Stimulated activated memory B cell treated with anti-CD40 and anti-IgM and Interleukin-4, amounts not matched to agents 10 μg/mL and 1 μg/mL and 100 μg/mL, for 72 hours (primary cell): Measurements from ENCODE around the gene SPOP.
"Not testable (repeated sequence)": the region's sequence is repeated elsewhere in the genome, so short reads cannot be mapped to it uniquely, and the experiment has no call there.

Experiments
- ATAC-seq: fragments of 150-1000 bp; cut with Tn5 transposase; 2 replicates; pipeline ENCODE4 v1.10.0; 2021
- H3K27ac Mint-ChIP-seq: one replicate; pipeline ENCODE4 v1.8.0; 2022; ENCODE audit warnings: mild to moderate bottlenecking, mixed read lengths
- H3K27me3 Mint-ChIP-seq: one replicate; pipeline ENCODE4 v1.8.0; 2022; ENCODE audit warnings: mixed read lengths
- H3K36me3 Mint-ChIP-seq: one replicate; pipeline ENCODE4 v1.8.0; 2022; ENCODE audit warnings: mixed read lengths
- H3K4me1 Mint-ChIP-seq: one replicate; pipeline ENCODE4 v1.8.0; 2022; ENCODE audit warnings: mixed read lengths
- H3K4me3 Mint-ChIP-seq: one replicate; pipeline ENCODE4 v1.8.0; 2022; ENCODE audit warnings: mild to moderate bottlenecking, moderate library complexity, mixed read lengths
- H3K9me3 Mint-ChIP-seq: one replicate; pipeline ENCODE4 v1.8.0; 2022; ENCODE audit warnings: mixed read lengths

The SPOP gene

DNA sequence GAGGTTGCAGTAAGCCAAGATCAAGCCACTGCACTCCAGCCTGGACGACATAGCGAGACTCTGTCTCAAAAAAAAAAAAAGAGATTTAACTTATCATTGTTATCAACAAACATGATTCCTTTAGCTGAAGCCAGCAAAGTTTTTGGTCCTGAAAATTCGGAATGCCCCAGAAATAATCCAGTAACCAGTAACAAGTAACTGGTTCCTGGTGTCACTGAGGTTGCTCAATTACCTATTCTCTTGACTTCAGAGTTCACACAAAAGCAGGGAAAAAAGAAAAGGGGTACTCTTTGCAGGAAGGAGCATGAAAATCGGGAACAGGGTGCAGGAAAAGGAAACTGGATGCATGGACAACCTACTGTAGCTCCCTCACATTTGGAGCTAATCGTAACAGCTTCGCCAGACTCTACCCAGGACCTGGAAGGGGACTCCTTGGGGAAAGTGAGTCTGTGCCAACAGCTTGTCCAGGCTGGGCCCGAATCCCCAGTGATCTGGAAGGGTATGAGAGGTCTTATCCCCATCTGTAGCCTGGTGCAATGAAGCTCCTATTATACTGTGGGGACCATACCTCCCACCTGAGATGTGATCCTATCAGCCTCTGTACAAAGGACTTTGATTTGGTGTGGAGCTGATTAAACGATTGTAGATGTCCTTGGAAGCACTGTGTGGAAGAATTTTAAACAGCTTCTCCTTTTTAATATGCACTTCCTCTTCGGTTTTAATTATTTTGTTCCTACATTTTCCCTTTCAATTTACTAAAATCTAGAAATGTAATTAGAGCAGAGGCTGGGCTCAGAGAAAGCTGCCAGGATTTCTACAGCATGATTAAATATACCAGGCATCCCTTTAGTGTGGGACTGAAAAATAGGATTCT, 3.4 kb upstream of the SPOP start:
- Mint-ChIP-seq H3K27me3 (no peaks in the 10 kb centered on the region), H3K9me3 (no peaks in the 10 kb centered on the region), H3K4me3 (no peak overlapping the region), H3K4me1 (peaks cover 14% of the 10 kb centered on the region), H3K36me3 (no peaks in the 10 kb centered on the region), H3K27ac (no peak overlapping the region)
- ATAC-seq, result no peak

DNA sequence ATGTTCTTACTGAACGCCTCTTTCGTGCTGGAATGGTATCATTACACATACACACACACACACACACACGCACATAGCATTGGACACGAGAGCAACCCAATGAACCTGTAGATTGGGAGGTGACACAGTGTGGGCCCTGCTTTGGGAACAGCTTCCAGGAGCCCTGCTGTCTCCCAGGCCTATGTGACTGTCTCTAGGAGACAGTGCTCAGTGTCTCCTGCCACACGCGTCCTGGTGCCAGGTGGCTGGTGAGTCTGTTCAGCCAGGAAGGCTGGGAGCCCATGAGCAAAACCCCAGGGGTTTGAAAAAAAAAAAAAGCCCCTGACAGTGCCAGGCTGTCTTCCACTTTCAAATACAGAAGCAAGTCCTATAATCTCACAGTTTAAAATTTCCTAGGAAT, 2.4 kb upstream of the SPOP start:
- peaks cover 24% of the 10 kb centered on the region for H3K4me1 Mint-ChIP-seq
- H3K27ac Mint-ChIP-seq, result no peak overlapping the region
- no peak for ATAC-seq
- no peaks in the 10 kb centered on the region for H3K9me3 Mint-ChIP-seq
- H3K36me3 Mint-ChIP-seq, result peaks cover 2% of the 10 kb centered on the region
- H3K27me3 Mint-ChIP-seq, result no peaks in the 10 kb centered on the region
- H3K4me3 Mint-ChIP-seq, result no peak overlapping the region

DNA sequence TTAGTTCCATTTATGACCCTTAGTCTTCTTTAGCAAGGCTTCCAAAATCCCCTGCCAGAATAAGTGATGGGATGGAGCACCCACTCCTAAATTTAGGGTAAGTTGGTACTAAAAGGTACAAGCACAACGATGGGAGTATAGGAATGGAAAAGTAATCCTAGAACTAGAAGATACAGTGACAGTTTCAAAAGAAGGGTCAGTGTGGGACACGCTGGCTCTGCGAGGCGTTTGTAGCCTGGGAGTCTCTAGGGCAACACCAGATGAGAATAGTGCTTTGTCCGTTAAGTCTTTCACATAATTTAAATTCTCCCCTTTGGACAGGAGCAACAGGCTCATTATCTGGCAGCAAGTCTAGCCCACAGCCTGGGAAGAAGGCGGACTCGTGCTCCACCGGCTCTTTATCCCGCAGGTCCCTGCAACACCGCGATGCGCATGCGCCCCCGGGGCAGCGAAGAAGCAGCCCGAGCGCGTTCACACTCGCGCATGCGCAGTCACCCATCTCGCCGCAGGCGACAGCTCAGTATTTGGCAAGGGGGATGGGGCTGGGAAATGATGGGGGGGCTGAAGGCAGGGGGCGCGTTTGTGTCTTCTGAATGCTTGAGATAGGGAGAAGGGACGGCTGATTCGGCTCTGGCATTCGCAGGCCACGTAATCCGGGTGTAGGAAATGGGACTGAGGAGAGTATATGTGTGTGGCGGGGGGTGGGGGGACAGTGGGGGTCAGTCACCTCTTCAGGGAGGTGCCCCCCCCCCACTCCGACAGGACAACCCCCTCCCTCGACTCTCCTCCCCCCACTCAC, 564 bp downstream of the SPOP start:
- Mint-ChIP-seq H3K27ac (peak overlapping the region; percentile 91), H3K4me1 (peaks cover 47% of the 10 kb centered on the region), H3K27me3 (no peaks in the 10 kb centered on the region), H3K9me3 (no peaks in the 10 kb centered on the region), H3K4me3 (peak overlapping the region; percentile 83), H3K36me3 (peaks cover 7% of the 10 kb centered on the region)
- ATAC-seq, result peak; percentile 77

DNA sequence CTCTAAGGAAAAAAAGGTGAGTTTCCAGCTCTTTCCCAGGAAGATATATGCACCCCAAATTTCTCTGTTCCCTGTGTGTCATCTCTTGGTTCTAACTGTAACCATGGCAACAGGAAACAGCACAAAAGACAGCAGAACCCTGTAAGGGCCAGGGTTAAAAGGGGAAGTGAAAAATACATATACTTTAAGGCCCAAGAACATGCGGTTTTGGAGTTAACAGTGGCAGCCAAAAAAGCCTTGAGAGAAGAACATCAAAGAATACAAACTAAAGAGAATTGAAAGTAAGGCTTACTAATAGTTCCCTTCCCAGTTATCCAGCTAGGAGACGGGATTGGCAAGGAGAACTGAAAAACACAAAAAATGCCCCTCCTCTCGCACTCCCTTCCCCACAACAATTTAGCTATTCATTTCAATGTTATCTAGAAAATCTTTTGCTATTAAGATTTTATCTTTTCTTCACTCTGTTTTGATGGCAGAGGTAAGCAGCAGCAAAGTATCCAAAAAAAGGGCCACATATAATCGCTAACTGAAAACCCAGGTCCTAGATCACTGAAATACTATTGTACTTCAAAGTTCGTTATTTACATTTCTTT, 1.5 kb downstream of the SPOP start:
- peaks cover 7% of the 10 kb centered on the region for H3K36me3 Mint-ChIP-seq
- H3K27ac Mint-ChIP-seq, result peak overlapping the region; percentile 91
- H3K27me3 Mint-ChIP-seq, result no peaks in the 10 kb centered on the region
- H3K9me3 Mint-ChIP-seq, result no peaks in the 10 kb centered on the region
- peak; percentile 77 for ATAC-seq
- H3K4me1 Mint-ChIP-seq, result peaks cover 47% of the 10 kb centered on the region
- H3K4me3 Mint-ChIP-seq, result peak overlapping the region; percentile 83

DNA sequence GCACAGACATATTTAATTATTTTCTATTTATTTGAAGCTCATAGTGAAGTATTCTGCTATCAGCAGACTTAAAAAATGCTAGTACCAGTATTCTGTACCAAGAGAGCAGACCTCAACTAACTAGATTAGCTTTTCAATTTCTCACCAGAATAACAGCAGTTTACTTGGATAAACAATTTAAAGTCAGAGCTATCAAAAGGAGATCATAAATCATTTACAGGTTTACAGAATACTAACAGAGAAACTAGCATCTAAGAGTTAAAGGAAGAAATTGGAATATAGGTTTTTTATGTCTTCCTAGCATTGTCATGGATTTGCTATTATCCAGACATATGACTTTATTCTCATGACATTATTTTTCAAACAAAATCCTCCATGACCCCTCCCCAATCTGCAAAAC, 3.4 kb downstream of the SPOP start:
- H3K27me3 Mint-ChIP-seq, result no peaks in the 10 kb centered on the region
- H3K36me3 Mint-ChIP-seq, result peaks cover 7% of the 10 kb centered on the region
- no peak overlapping the region for H3K4me3 Mint-ChIP-seq
- peaks cover 47% of the 10 kb centered on the region for H3K4me1 Mint-ChIP-seq
- H3K27ac Mint-ChIP-seq, result peak overlapping the region; percentile 91
- ATAC-seq, result no peak
- H3K9me3 Mint-ChIP-seq, result no peaks in the 10 kb centered on the region

DNA sequence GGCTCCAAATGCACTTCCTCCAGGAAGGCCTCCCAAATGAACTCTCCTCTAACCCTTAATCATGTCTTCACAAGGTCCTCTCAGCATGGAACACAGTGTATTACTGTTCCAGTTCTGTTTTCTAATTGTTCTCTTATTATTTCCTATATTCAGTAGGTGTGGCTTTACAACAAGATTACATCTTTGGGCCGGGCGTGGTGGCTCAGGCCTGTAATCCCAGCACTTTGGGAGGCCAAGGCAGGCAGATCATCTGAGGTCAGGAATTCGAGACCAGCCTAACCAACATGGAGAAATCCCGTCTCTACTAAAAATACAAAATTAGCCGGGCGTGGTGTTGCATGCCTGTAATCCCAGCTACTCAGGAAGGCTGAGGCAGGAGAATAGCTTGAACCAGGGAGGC, 4.2 kb downstream of the SPOP start:
- not testable (repeated sequence) for H3K27me3 Mint-ChIP-seq, H3K36me3 Mint-ChIP-seq, ATAC-seq, H3K4me3 Mint-ChIP-seq, H3K9me3 Mint-ChIP-seq
- peaks cover 47% of the 10 kb centered on the region for H3K4me1 Mint-ChIP-seq
- H3K27ac Mint-ChIP-seq, result peak overlapping the region; percentile 30

DNA sequence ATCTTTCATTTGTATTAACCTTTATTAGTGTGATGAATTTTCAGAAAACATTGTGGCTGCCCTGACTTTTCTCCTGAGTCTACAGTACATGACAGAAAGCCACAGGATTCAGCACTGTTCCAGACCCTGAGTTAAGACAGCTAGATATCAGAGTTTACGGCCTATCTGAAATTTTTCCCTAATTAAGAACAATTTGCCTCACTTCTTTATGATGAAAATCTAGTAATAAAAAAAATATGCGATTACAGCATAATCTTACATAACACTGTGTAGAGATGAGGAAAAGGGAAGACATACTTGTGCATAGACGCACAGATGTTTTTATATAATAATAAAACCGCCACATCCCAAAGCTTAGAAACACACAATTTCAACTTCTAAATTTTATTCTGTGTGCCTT, 7.3 kb downstream of the SPOP start:
- peaks cover 13% of the 10 kb centered on the region for H3K36me3 Mint-ChIP-seq
- H3K4me1 Mint-ChIP-seq, result peaks cover 50% of the 10 kb centered on the region
- H3K27me3 Mint-ChIP-seq, result no peaks in the 10 kb centered on the region
- ATAC-seq, result no peak
- no peaks in the 10 kb centered on the region for H3K9me3 Mint-ChIP-seq
- H3K27ac Mint-ChIP-seq, result no peak overlapping the region
- H3K4me3 Mint-ChIP-seq, result no peak overlapping the region

DNA sequence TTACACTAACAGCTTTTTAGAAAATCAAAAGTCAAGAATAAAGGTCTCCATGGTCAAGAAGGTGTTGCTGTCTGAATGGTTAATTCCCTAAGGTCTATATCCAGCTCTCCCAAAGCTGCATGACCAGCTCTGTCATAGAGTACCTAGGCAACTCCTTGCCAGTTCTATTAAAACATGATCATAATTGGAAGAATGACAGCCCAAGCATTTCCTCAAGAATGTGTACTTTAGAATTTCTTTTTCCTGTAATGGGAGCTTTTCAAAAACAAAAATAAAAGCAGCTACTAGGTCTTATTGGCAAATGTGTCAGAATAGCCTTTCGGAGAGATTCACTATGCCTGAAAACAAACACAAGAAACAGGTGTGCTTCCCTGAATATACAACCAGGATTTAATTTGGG, 7.9 kb downstream of the SPOP start:
- Mint-ChIP-seq H3K27me3 (no peaks in the 10 kb centered on the region), H3K4me1 (peaks cover 50% of the 10 kb centered on the region), H3K27ac (no peak overlapping the region), H3K9me3 (no peaks in the 10 kb centered on the region), H3K36me3 (peaks cover 10% of the 10 kb centered on the region), H3K4me3 (no peak overlapping the region)
- ATAC-seq, result no peak

DNA sequence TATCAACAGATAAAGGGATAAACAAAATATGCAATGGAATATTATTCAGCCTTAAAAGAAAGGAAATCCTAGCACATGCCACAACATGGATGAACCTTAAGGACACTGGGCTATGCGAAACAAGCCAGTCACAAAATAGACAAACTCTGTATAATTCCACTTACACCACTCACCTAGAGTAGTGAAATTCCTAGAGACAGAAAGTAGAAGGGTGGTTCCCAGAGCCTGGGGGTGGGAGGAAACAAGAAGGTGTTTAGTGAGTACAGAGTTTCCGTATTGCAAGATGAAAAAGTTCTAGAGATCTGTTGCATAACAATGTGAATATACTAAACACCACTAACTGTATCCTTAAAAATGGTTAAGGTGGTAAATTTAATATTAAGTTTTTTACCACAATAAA, 10.0 kb downstream of the SPOP start:
- no peak overlapping the region for H3K27ac Mint-ChIP-seq
- H3K4me3 Mint-ChIP-seq, result no peak overlapping the region
- ATAC-seq, result no peak
- H3K36me3 Mint-ChIP-seq, result peaks cover 16% of the 10 kb centered on the region
- H3K9me3 Mint-ChIP-seq, result no peaks in the 10 kb centered on the region
- H3K27me3 Mint-ChIP-seq, result no peaks in the 10 kb centered on the region
- H3K4me1 Mint-ChIP-seq, result peaks cover 46% of the 10 kb centered on the region

DNA sequence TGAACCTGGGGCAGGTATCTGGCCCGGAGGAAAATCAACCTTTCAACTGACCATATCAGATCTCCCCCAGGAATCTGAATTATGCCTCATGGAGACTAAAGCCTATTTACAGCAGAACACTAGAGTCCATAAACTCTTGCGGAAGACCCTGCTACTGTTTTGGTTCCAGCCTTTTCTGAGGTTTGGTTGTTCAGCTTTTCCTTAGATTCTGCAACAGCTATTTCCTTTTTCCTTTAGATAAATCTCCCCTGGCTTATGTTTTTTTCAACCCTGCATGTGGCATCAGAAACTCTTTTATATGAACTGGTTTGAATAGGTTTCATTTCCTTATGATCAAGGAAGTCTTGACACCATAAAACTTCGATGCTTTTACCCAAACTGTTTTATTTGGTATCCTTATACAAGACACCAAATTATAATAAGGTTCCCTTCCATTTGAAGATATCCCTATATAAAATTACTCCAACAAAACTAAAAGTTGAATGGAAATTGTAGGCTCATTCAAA, 13.1 kb downstream of the SPOP start:
- peaks cover 29% of the 10 kb centered on the region for H3K36me3 Mint-ChIP-seq
- H3K9me3 Mint-ChIP-seq, result no peaks in the 10 kb centered on the region
- H3K27ac Mint-ChIP-seq, result no peak overlapping the region
- no peak for ATAC-seq
- no peaks in the 10 kb centered on the region for H3K27me3 Mint-ChIP-seq
- no peak overlapping the region for H3K4me3 Mint-ChIP-seq
- peaks cover 60% of the 10 kb centered on the region for H3K4me1 Mint-ChIP-seq

DNA sequence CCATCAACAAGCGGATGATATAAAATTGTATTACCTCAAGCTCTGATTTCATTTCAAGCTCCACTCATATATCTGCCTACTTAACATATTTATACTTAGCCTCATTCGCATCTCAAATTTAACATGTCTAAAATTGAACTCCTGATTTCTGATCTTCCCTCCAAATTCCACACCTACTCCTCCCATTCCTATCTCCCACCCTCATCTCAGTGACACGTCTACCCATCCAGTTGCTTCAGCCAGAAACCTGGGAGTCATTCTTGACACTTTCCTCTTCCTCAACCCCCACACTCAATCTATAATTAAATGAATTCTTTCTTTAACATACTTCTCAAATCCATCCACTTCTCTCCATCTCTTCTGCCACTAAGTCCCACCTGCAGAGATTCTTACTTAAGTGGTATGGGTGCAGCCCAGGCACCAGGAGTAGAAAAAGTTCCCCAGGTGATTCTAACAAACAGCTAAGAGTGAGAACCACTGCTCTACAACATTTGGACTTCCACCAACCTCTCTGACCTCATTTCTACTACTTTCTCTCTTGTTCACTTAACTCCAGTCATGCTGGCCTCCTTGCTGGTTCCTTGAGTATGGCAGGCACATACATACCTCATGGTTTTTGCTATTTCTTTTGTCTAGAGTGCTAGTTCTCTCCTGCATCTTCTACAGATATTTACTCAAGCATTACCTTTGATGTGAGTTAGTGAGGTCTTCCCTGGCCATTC, 18.1 kb downstream of the SPOP start:
- Mint-ChIP-seq H3K9me3 (no peaks in the 10 kb centered on the region), H3K4me3 (no peak overlapping the region), H3K27me3 (no peaks in the 10 kb centered on the region), H3K27ac (no peak overlapping the region), H3K36me3 (peaks cover 35% of the 10 kb centered on the region), H3K4me1 (peaks cover 49% of the 10 kb centered on the region)
- no peak for ATAC-seq

DNA sequence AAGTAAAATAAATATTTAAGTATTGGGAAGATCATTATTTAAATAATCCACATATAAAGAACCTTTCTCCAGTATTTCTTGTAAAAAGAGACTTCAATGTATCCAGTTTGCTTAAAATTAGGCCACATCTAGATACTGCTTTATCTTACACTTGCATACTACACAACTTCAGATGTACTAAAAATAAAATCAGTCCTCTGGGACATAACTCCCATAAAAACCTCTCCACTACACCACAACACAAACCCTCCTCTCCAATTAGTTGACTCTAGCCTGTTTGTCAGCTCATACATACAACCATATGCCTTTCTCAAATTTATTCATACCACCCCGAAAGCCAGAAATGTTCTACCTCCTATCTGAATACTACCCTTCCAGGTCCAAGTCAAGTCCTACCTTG, 21.6 kb downstream of the SPOP start:
- no peaks in the 10 kb centered on the region for H3K9me3 Mint-ChIP-seq
- peaks cover 24% of the 10 kb centered on the region for H3K36me3 Mint-ChIP-seq
- ATAC-seq, result no peak
- peaks cover 42% of the 10 kb centered on the region for H3K4me1 Mint-ChIP-seq
- no peak overlapping the region for H3K27ac Mint-ChIP-seq
- no peaks in the 10 kb centered on the region for H3K27me3 Mint-ChIP-seq
- H3K4me3 Mint-ChIP-seq, result no peak overlapping the region

DNA sequence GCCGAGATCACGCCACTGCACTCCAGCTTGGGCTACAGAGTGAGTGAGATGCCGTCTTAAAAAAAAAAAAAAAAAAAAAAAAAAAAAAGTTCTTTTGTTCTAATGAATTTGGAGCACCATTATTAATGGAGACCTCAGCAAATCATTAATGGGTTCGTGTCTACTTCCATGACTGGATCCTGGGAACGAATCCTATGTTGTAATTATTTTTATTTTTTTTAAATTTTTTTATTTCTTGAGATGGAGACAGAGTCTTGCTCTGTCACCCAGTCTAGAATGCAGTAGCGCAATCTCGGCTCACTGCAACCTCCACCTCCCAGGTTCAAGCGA, 30.7 kb downstream of the SPOP start:
- Mint-ChIP-seq H3K9me3 (no peaks in the 10 kb centered on the region), H3K27me3 (no peaks in the 10 kb centered on the region), H3K4me1 (peaks cover 56% of the 10 kb centered on the region), H3K27ac (peak overlapping the region; percentile 58), H3K4me3 (no peak overlapping the region), H3K36me3 (peaks cover 6% of the 10 kb centered on the region)
- no peak for ATAC-seq

DNA sequence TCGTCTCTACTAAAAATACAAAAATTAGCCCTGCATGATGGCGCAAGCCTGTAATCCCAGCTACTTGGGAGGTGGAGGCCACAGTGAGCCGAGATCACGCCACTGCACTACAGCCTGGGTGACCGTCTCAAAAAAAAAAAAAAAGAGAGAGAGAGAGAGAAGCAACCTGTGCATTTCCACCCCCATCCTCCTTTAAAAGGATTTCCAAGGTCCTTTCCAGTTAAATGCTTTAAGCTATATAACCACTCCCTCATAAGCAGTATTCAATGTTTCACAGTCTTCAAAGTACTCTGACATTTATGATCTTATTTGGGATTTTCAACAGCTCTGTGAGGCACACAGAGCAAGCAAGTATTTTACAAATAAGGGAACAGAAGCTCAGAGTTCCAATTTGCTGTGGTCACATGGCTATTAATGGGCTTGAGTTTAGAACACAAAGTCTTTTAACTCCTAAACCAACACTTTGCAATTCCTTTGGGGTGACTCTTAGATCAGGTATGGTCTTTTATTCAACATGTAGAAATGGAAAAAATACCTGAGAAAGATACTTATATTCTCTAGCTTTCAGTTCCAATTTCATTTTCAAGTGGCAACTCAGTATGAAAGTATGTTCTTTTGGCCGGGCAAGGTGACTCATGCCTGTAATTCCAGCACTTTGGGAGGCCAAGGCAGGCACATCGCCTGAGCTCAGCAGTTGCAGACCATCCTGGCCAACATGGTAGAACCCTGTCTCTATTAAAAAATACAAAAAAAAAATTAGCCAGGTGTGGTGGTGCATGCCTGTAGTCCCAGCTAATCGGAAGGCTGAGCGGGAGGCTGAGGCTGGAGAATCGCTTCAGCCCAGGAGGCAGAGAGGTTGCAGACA, 31.3 kb downstream of the SPOP start:
- H3K36me3 Mint-ChIP-seq, result peaks cover 6% of the 10 kb centered on the region
- peak; percentile 74 for ATAC-seq
- peak overlapping the region; percentile 58 for H3K27ac Mint-ChIP-seq
- H3K9me3 Mint-ChIP-seq, result no peaks in the 10 kb centered on the region
- H3K27me3 Mint-ChIP-seq, result no peaks in the 10 kb centered on the region
- H3K4me3 Mint-ChIP-seq, result no peak overlapping the region
- H3K4me1 Mint-ChIP-seq, result peaks cover 56% of the 10 kb centered on the region
